CD8-positive, alpha-beta memory T cell (primary cell): ENCODE data around the gene PCED1A. TPM values are rescaled to one million over a fixed set of nuclear protein-coding genes. Genes with fewer than 3 reads are reported as not detected.

Source experiments
- CTCF ChIA-PET: fragments of 350-600 bp; sonication (Branson Sonifier 250); formaldehyde crosslinking; loops from one replicate; lab custom pipeline; 2021; ENCODE audit warnings: antibody characterized with exemption; lab: Charles Lee
- POLR2A ChIA-PET: fragments of 350-600 bp; sonication (Branson Sonifier 250); formaldehyde crosslinking; loops from one replicate; lab custom pipeline; 2021; ENCODE audit warnings: antibody characterized with exemption; lab: Charles Lee
- DNase-seq, 5 donors: peaks; one replicate each; pipeline versions ENCODE4 v3.0.0 to v3.0.0-alpha.2; 2020 to 2022; ENCODE audit warnings: mixed read lengths in 1 of 5
- H3K27ac ChIP-seq: one replicate; pipeline ENCODE4 v1.7.0; 2013; ENCODE audit warnings: low read depth, mild to moderate bottlenecking, low read length, moderate library complexity
- H3K27me3 ChIP-seq: 2 replicates; pipeline ENCODE4 v1.7.0; 2013; ENCODE audit warnings: low read length, mild to moderate bottlenecking; ENCODE audit not compliant: insufficient read depth, poor library complexity, severe bottlenecking
- H3K36me3 ChIP-seq: 2 replicates; pipeline ENCODE4 v1.7.0; 2013; ENCODE audit warnings: mild to moderate bottlenecking, low read length, moderate library complexity; ENCODE audit not compliant: insufficient read depth
- H3K4me1 ChIP-seq: 2 replicates; pipeline ENCODE4 v1.7.0; 2013; ENCODE audit warnings: mild to moderate bottlenecking, low read length, moderate library complexity; ENCODE audit not compliant: insufficient read depth
- H3K4me3 ChIP-seq: 2 replicates; pipeline ENCODE4 v1.7.0; 2013; ENCODE audit warnings: mild to moderate bottlenecking, low read length
- H3K9me3 ChIP-seq: 2 replicates; pipeline ENCODE4 v1.7.0; 2013; ENCODE audit warnings: mild to moderate bottlenecking, low read length
- H3K27ac Mint-ChIP-seq, 8 donors: one replicate each; pipeline ENCODE4 v1.8.0; 2020 to 2021; ENCODE audit warnings: mixed read lengths in 8 of 8, mild to moderate bottlenecking in 6 of 8, inconsistent platforms in 3 of 8, moderate library complexity in 3 of 8
- H3K27me3 Mint-ChIP-seq, 2 donors: one replicate each; pipeline ENCODE4 v1.8.0; 2020 to 2021; ENCODE audit warnings: mixed read lengths in 2 of 2, mild to moderate bottlenecking in 1 of 2, moderate library complexity in 1 of 2
- H3K36me3 Mint-ChIP-seq, 3 donors: one replicate each; pipeline ENCODE4 v1.8.0; 2020 to 2021; ENCODE audit warnings: mixed read lengths in 3 of 3, inconsistent platforms in 1 of 3, mild to moderate bottlenecking in 1 of 3
- H3K4me1 Mint-ChIP-seq, 3 donors: one replicate each; pipeline ENCODE4 v1.8.0; 2020 to 2021; ENCODE audit warnings: mixed read lengths in 3 of 3, inconsistent platforms in 1 of 3, mild to moderate bottlenecking in 1 of 3
- H3K4me3 Mint-ChIP-seq, 7 donors: one replicate each; pipeline ENCODE4 v1.8.0; 2020 to 2021; ENCODE audit warnings: mixed read lengths in 7 of 7, mild to moderate bottlenecking in 6 of 7, moderate library complexity in 4 of 7, inconsistent platforms in 2 of 7
- H3K9me3 Mint-ChIP-seq, 5 donors: one replicate each; pipeline ENCODE4 v1.8.0; 2020 to 2022; ENCODE audit warnings: mixed read lengths in 5 of 5, mild to moderate bottlenecking in 3 of 5, moderate library complexity in 2 of 5, inconsistent platforms in 1 of 5
- polyA plus RNA-seq: library from polyadenylated mRNA; unstranded; fragments of 300-500 nt; fragmentation: Illumina TruSeq; gene quantifications from one replicate; pipeline ENCODE4 v1.2.3, GENCODE V29; 2021
- total RNA-seq, 2 experiments: library from RNA; stranded (reverse); gene quantifications; one replicate each; pipeline ENCODE4 v1.2.3, GENCODE V29; 2021

Gene PCED1A
- total and polyA plus RNA-seq, 3 experiments from 2014 or later, result 20.2 to 34.0 (median 30.8) TPM

- POLR2A ChIA-PET, result no interaction called here
- Histone ChIP-seq H3K36me3 (no peaks in the 10 kb centered on the region), H3K27ac (no peak overlapping the region), H3K27me3 (peaks cover 8% of the 10 kb centered on the region), H3K4me3 (no peak overlapping the region), H3K9me3 (no peaks in the 10 kb centered on the region), H3K4me1 (peaks cover 7% of the 10 kb centered on the region)
- CTCF ChIA-PET, result no interaction called here
- DNase-seq, result no peak
- Mint-ChIP-seq H3K4me1 (peaks cover 7 to 11% (median 7%) of the 10 kb centered on the region in 3 donors), H3K27ac (no peak overlapping the region), H3K27me3 (peaks cover 46 to 60% of the 10 kb centered on the region in 2 donors), H3K9me3 (peaks cover 0 to 2% (median 0%) of the 10 kb centered on the region in 5 donors), H3K36me3 (peaks cover 0 to 3% (median 2%) of the 10 kb centered on the region in 3 donors), H3K4me3 (no peak overlapping the region)
Observed at GRCh38 chr20:2805689-2806350, 34.6 kb downstream of the PCED1A start.

GRCh38 chr20:2804852-2805688 lies 35.4 kb downstream of the PCED1A start:
- POLR2A ChIA-PET, result no interaction called here

GRCh38 chr20:2804041-2804828 lies 36.2 kb downstream of the PCED1A start:
- peak overlapping the region in 1 of 8 donors; percentile 40 for H3K27ac Mint-ChIP-seq
- Histone ChIP-seq H3K36me3 (no peaks in the 10 kb centered on the region), H3K27ac (no peak overlapping the region), H3K27me3 (peaks cover 20% of the 10 kb centered on the region), H3K4me1 (peaks cover 12% of the 10 kb centered on the region), H3K9me3 (no peaks in the 10 kb centered on the region), H3K4me3 (no peak overlapping the region)
- peaks cover 19 to 23% (median 20%) of the 10 kb centered on the region in 3 donors for H3K4me1 Mint-ChIP-seq
- POLR2A ChIA-PET, result no interaction called here
- peaks cover 0 to 2% (median 0%) of the 10 kb centered on the region in 5 donors for H3K9me3 Mint-ChIP-seq
- peaks cover 51 to 71% of the 10 kb centered on the region in 2 donors for H3K27me3 Mint-ChIP-seq
- DNase-seq, result no peak
- CTCF ChIA-PET, result no interaction called here
- peaks cover 0 to 3% (median 2%) of the 10 kb centered on the region in 3 donors for H3K36me3 Mint-ChIP-seq
- H3K4me3 Mint-ChIP-seq, result peak overlapping the region in 1 of 7 donors; percentile 15

More at GRCh38 chr20:2804852-2805688, 35.4 kb downstream of the PCED1A start:
- peak in 1 of 5 donors; percentile 38 for DNase-seq
- H3K27me3 Mint-ChIP-seq, result peaks cover 44 to 63% of the 10 kb centered on the region in 2 donors
- Histone ChIP-seq H3K27me3 (peaks cover 14% of the 10 kb centered on the region), H3K4me3 (no peak overlapping the region), H3K4me1 (peaks cover 8% of the 10 kb centered on the region), H3K27ac (no peak overlapping the region), H3K9me3 (no peaks in the 10 kb centered on the region), H3K36me3 (no peaks in the 10 kb centered on the region)
- peaks cover 12 to 14% (median 12%) of the 10 kb centered on the region in 3 donors for H3K4me1 Mint-ChIP-seq
- CTCF ChIA-PET, result no interaction called here
- H3K4me3 Mint-ChIP-seq, result no peak overlapping the region
- H3K27ac Mint-ChIP-seq, result no peak overlapping the region
- H3K9me3 Mint-ChIP-seq, result peaks cover 0 to 2% (median 0%) of the 10 kb centered on the region in 5 donors
- peaks cover 0 to 3% (median 2%) of the 10 kb centered on the region in 3 donors for H3K36me3 Mint-ChIP-seq

GRCh38 chr20:2801286-2801728 lies 39.1 kb downstream of the PCED1A start:
- CTCF ChIA-PET, result no interaction called here
- peaks cover 28% of the 10 kb centered on the region for H3K27me3 ChIP-seq
- Mint-ChIP-seq H3K27ac (peak overlapping the region in 1 of 8 donors; percentile 54), H3K4me1 (peaks cover 19 to 28% (median 26%) of the 10 kb centered on the region in 3 donors), H3K9me3 (peaks cover 0 to 4% (median 1%) of the 10 kb centered on the region in 5 donors), H3K27me3 (peaks cover 52 to 74% of the 10 kb centered on the region in 2 donors), H3K4me3 (peak overlapping the region; percentile 49 to 84 (median 80)), H3K36me3 (peaks cover 0 to 2% (median 0%) of the 10 kb centered on the region in 3 donors)
- POLR2A ChIA-PET, result no interaction called here
- no peaks in the 10 kb centered on the region for H3K36me3 ChIP-seq
- no peaks in the 10 kb centered on the region for H3K9me3 ChIP-seq
- DNase-seq, result no peak
- H3K27ac ChIP-seq, result peak overlapping the region; percentile 9
- H3K4me3 ChIP-seq, result peak overlapping the region; percentile 34
- peaks cover 12% of the 10 kb centered on the region for H3K4me1 ChIP-seq

GRCh38 chr20:2800521-2801285 lies 39.8 kb downstream of the PCED1A start, which contains the start of gene CPXM1:
Gene CPXM1, minus strand, starts transcription at chr20:2800627. Its CDS starts 55 bp downstream, at chr20:2800572.
- ChIA-PET POLR2A (no interaction called here), CTCF (no interaction called here)
- Histone ChIP-seq H3K4me1 (peaks cover 12% of the 10 kb centered on the region), H3K9me3 (no peaks in the 10 kb centered on the region), H3K27me3 (peaks cover 28% of the 10 kb centered on the region), H3K4me3 (peak within 1 kb of the TSS; percentile 50), H3K27ac (peak within 1 kb of the TSS; percentile 9), H3K36me3 (no peaks in the 10 kb centered on the region)
- Mint-ChIP-seq H3K9me3 (peaks cover 0 to 4% (median 1%) of the 10 kb centered on the region in 5 donors), H3K4me1 (peaks cover 19 to 26% (median 25%) of the 10 kb centered on the region in 3 donors), H3K27me3 (peaks cover 50 to 71% of the 10 kb centered on the region in 2 donors), H3K27ac (peak within 1 kb of the TSS in 1 of 8 donors; percentile 61), H3K4me3 (peak within 1 kb of the TSS; percentile 80 to 92 (median 85)), H3K36me3 (peaks cover 0 to 2% (median 0%) of the 10 kb centered on the region in 3 donors)
- peak in 1 of 5 donors; percentile 14 for DNase-seq

- H3K4me3 ChIP-seq, result peak overlapping the region; percentile 50
- H3K4me1 Mint-ChIP-seq, result peaks cover 19 to 26% (median 25%) of the 10 kb centered on the region in 3 donors
- H3K36me3 Mint-ChIP-seq, result peaks cover 0 to 2% (median 0%) of the 10 kb centered on the region in 3 donors
- ChIA-PET CTCF (interaction anchor here (1.1 to 1.2 kb wide), 2 partner anchors 22 to 73 kb away, joined by 3 read pairs; partner anchors contain the start of gene PTPRA), POLR2A (no interaction called here)
- no peaks in the 10 kb centered on the region for H3K9me3 ChIP-seq
- DNase-seq, result peak in 1 of 5 donors; percentile 30
- H3K36me3 ChIP-seq, result no peaks in the 10 kb centered on the region
- H3K27ac Mint-ChIP-seq, result peak overlapping the region in 1 of 8 donors; percentile 49
- H3K27me3 Mint-ChIP-seq, result peaks cover 49 to 71% of the 10 kb centered on the region in 2 donors
- H3K27me3 ChIP-seq, result peaks cover 28% of the 10 kb centered on the region
- H3K27ac ChIP-seq, result no peak overlapping the region
- H3K9me3 Mint-ChIP-seq, result peaks cover 0 to 4% (median 1%) of the 10 kb centered on the region in 5 donors
- peak overlapping the region; percentile 80 to 92 (median 85) for H3K4me3 Mint-ChIP-seq
- peaks cover 12% of the 10 kb centered on the region for H3K4me1 ChIP-seq
Observed at GRCh38 chr20:2799688-2800520, 40.6 kb downstream of the PCED1A start.
